Progenitor cell of endocrine pancreas (in vitro differentiated cells): ENCODE results near the gene VPS26B. TPM values are rescaled to one million over a fixed set of nuclear protein-coding genes. Genes with fewer than 3 reads are reported as not detected.

Experiments used
- DNase-seq: peaks from one replicate; pipeline ENCODE4 v3.0.0; 2021; ENCODE audit warnings: low spot score; ENCODE audit not compliant: unreplicated experiment
- H3K27ac Mint-ChIP-seq: 2 replicates; pipeline ENCODE4 v1.8.0; 2021; ENCODE audit warnings: mild to moderate bottlenecking, moderate library complexity, mixed read lengths
- H3K27me3 Mint-ChIP-seq: 2 replicates; pipeline ENCODE4 v1.8.0; 2021; ENCODE audit warnings: mixed read lengths
- H3K36me3 Mint-ChIP-seq: 2 replicates; pipeline ENCODE4 v1.8.0; 2022; ENCODE audit warnings: mixed read lengths; ENCODE audit not compliant: insufficient read depth
- H3K4me1 Mint-ChIP-seq: 2 replicates; pipeline ENCODE4 v1.8.0; 2021; ENCODE audit warnings: low read depth, mixed read lengths
- H3K4me3 Mint-ChIP-seq: 2 replicates; pipeline ENCODE4 v1.8.0; 2021; ENCODE audit warnings: low read depth, mild to moderate bottlenecking, moderate library complexity, mixed read lengths
- H3K9me3 Mint-ChIP-seq: 2 replicates; pipeline ENCODE4 v1.8.0; 2021; ENCODE audit warnings: low read depth, mixed read lengths
- total RNA-seq: library from RNA; stranded (reverse); gene quantifications from 2 replicates; pipeline ENCODE4 v1.2.1, GENCODE V29; 2021
- TF ChIP-seq, protein P1 (sequence below): fragments of 200-600 bp; sonication (generic); IDR thresholded peaks from one replicate; pipeline ENCODE4 v1.5.0; 2021; ENCODE audit warnings: antibody characterized with exemption, mild to moderate bottlenecking; ENCODE audit not compliant: unreplicated experiment

The VPS26B gene
- total RNA-seq, 1 donor from 2014 or later = 39.6 TPM

GRCh38 chr11:134264966-134265764, 40.7 kb downstream of the VPS26B start:
- H3K27me3 Mint-ChIP-seq = peaks cover 10% of the 10 kb centered on the region
- peaks cover 5% of the 10 kb centered on the region for H3K36me3 Mint-ChIP-seq
- no peaks in the 10 kb centered on the region for H3K9me3 Mint-ChIP-seq
- no peak overlapping the region for H3K27ac Mint-ChIP-seq
- H3K4me3 Mint-ChIP-seq = no peak overlapping the region
- no peak for DNase-seq
- TF ChIP-seq, protein P1, sequence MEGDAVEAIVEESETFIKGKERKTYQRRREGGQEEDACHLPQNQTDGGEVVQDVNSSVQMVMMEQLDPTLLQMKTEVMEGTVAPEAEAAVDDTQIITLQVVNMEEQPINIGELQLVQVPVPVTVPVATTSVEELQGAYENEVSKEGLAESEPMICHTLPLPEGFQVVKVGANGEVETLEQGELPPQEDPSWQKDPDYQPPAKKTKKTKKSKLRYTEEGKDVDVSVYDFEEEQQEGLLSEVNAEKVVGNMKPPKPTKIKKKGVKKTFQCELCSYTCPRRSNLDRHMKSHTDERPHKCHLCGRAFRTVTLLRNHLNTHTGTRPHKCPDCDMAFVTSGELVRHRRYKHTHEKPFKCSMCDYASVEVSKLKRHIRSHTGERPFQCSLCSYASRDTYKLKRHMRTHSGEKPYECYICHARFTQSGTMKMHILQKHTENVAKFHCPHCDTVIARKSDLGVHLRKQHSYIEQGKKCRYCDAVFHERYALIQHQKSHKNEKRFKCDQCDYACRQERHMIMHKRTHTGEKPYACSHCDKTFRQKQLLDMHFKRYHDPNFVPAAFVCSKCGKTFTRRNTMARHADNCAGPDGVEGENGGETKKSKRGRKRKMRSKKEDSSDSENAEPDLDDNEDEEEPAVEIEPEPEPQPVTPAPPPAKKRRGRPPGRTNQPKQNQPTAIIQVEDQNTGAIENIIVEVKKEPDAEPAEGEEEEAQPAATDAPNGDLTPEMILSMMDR = no peak
- H3K4me1 Mint-ChIP-seq = no peaks in the 10 kb centered on the region

GRCh38 chr11:134266440-134266839, 42.0 kb downstream of the VPS26B start:
- no peaks in the 10 kb centered on the region for H3K9me3 Mint-ChIP-seq
- H3K4me1 Mint-ChIP-seq = no peaks in the 10 kb centered on the region
- peaks cover 23% of the 10 kb centered on the region for H3K27me3 Mint-ChIP-seq
- H3K4me3 Mint-ChIP-seq = no peak overlapping the region
- no peak overlapping the region for H3K27ac Mint-ChIP-seq
- TF ChIP-seq, protein P1 = no peak
- DNase-seq = no peak
- H3K36me3 Mint-ChIP-seq = peaks cover 2% of the 10 kb centered on the region

- no peak overlapping the region for H3K4me3 Mint-ChIP-seq
- DNase-seq = no peak
- H3K27me3 Mint-ChIP-seq = peaks cover 26% of the 10 kb centered on the region
- no peaks in the 10 kb centered on the region for H3K4me1 Mint-ChIP-seq
- H3K36me3 Mint-ChIP-seq = peaks cover 2% of the 10 kb centered on the region
- H3K9me3 Mint-ChIP-seq = no peaks in the 10 kb centered on the region
- H3K27ac Mint-ChIP-seq = no peak overlapping the region
- TF ChIP-seq, protein P1 = no peak
Observed at GRCh38 chr11:134266841-134267251, 42.4 kb downstream of the VPS26B start.

GRCh38 chr11:134267461-134267860, 43.0 kb downstream of the VPS26B start:
- no peak overlapping the region for H3K4me3 Mint-ChIP-seq
- peaks cover 1% of the 10 kb centered on the region for H3K36me3 Mint-ChIP-seq
- H3K4me1 Mint-ChIP-seq = no peaks in the 10 kb centered on the region
- H3K9me3 Mint-ChIP-seq = no peaks in the 10 kb centered on the region
- DNase-seq = no peak
- TF ChIP-seq, protein P1 = no peak
- H3K27me3 Mint-ChIP-seq = peaks cover 30% of the 10 kb centered on the region
- H3K27ac Mint-ChIP-seq = no peak overlapping the region

- DNase-seq = no peak
- H3K27ac Mint-ChIP-seq = no peak overlapping the region
- H3K36me3 Mint-ChIP-seq = peaks cover 1% of the 10 kb centered on the region
- peaks cover 35% of the 10 kb centered on the region for H3K27me3 Mint-ChIP-seq
- H3K4me1 Mint-ChIP-seq = no peaks in the 10 kb centered on the region
- H3K9me3 Mint-ChIP-seq = no peaks in the 10 kb centered on the region
- TF ChIP-seq, protein P1 = no peak
- H3K4me3 Mint-ChIP-seq = no peak overlapping the region
Observed at GRCh38 chr11:134267966-134268365, 43.5 kb downstream of the VPS26B start.
